Inflammatory macrophage treated with lipopolysaccharide for 1 hour (primary cell): ENCODE measurements around the gene RABL2A.
"Not testable (repeated sequence)": the region's sequence is repeated elsewhere in the genome, so short reads cannot be mapped to it uniquely, and the experiment has no call there.

ENCODE experiments used
- DNase-seq, 2 donors: peaks; one replicate each; pipeline ENCODE4 v3.0.0-alpha.2; 2020 to 2022

The RABL2A gene

GRCh38 chr2:113621002-113621401 lies 6.1 kb upstream of the RABL2A start:
- not testable (repeated sequence) for DNase-seq

- DNase-seq, result not testable (repeated sequence)
Measured at GRCh38 chr2:113625906-113626305, 1.2 kb upstream of the RABL2A start.

GRCh38 chr2:113632849-113633345 lies 5.8 kb downstream of the RABL2A start:
- DNase-seq, result not testable (repeated sequence)

GRCh38 chr2:113635358-113635757 lies 8.3 kb downstream of the RABL2A start:
- DNase-seq, result not testable (repeated sequence)

GRCh38 chr2:113636226-113636625 lies 9.2 kb downstream of the RABL2A start:
- DNase-seq, result not testable (repeated sequence)

GRCh38 chr2:113638084-113638483 lies 11.0 kb downstream of the RABL2A start:
- DNase-seq, result not testable (repeated sequence)

- DNase-seq, result not testable (repeated sequence)
Measured at GRCh38 chr2:113646217-113646616, 19.2 kb downstream of the RABL2A start.

GRCh38 chr2:113650834-113651815 lies 24.1 kb downstream of the RABL2A start:
- DNase-seq, result not testable (repeated sequence)

- peak in 1 of 2 donors; percentile 22 for DNase-seq
Measured at GRCh38 chr2:113652599-113652998, 25.5 kb downstream of the RABL2A start.

GRCh38 chr2:113656031-113656624 lies 29.1 kb downstream of the RABL2A start:
- DNase-seq, result not testable (repeated sequence)

GRCh38 chr2:113657735-113658134 lies 30.7 kb downstream of the RABL2A start:
- DNase-seq, result not testable (repeated sequence)

- not testable (repeated sequence) for DNase-seq
Measured at GRCh38 chr2:113663285-113664060, 36.4 kb downstream of the RABL2A start.

- DNase-seq, result not testable (repeated sequence)
Measured at GRCh38 chr2:113664761-113665533, 37.9 kb downstream of the RABL2A start.

- not testable (repeated sequence) for DNase-seq
Measured at GRCh38 chr2:113669013-113669412, 41.9 kb downstream of the RABL2A start.

GRCh38 chr2:113672326-113672932 lies 45.4 kb downstream of the RABL2A start:
- DNase-seq, result peak; percentile 25 to 30

- DNase-seq, result no peak
Measured at GRCh38 chr2:113675875-113676274, 48.8 kb downstream of the RABL2A start.

GRCh38 chr2:113676623-113677266 lies 49.7 kb downstream of the RABL2A start:
- DNase-seq, result no peak

GRCh38 chr2:113677330-113677729 lies 50.3 kb downstream of the RABL2A start:
- DNase-seq, result no peak

- DNase-seq, result no peak
Measured at GRCh38 chr2:113679457-113679856, 52.4 kb downstream of the RABL2A start.

- DNase-seq, result no peak
Measured at GRCh38 chr2:113685471-113685870, 58.4 kb downstream of the RABL2A start.

GRCh38 chr2:113686537-113686936 lies 59.5 kb downstream of the RABL2A start:
- DNase-seq, result no peak
